ENCODE measurements around the gene RHOV.

Gene RHOV

GRCh38 chr15:40845036-40845435 is 29.0 kb downstream of the RHOV start:
- TF ChIP-seq, protein P1, sequence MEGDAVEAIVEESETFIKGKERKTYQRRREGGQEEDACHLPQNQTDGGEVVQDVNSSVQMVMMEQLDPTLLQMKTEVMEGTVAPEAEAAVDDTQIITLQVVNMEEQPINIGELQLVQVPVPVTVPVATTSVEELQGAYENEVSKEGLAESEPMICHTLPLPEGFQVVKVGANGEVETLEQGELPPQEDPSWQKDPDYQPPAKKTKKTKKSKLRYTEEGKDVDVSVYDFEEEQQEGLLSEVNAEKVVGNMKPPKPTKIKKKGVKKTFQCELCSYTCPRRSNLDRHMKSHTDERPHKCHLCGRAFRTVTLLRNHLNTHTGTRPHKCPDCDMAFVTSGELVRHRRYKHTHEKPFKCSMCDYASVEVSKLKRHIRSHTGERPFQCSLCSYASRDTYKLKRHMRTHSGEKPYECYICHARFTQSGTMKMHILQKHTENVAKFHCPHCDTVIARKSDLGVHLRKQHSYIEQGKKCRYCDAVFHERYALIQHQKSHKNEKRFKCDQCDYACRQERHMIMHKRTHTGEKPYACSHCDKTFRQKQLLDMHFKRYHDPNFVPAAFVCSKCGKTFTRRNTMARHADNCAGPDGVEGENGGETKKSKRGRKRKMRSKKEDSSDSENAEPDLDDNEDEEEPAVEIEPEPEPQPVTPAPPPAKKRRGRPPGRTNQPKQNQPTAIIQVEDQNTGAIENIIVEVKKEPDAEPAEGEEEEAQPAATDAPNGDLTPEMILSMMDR (conservative IDR thresholded peaks at IDR 0.05; ENCODE audit: low read length), result no peak
- no peak for TF ChIP-seq EZH2phosphoT487 (IDR thresholded peaks at IDR 0.05; ENCODE audit: borderline replicate concordance)

DNA sequence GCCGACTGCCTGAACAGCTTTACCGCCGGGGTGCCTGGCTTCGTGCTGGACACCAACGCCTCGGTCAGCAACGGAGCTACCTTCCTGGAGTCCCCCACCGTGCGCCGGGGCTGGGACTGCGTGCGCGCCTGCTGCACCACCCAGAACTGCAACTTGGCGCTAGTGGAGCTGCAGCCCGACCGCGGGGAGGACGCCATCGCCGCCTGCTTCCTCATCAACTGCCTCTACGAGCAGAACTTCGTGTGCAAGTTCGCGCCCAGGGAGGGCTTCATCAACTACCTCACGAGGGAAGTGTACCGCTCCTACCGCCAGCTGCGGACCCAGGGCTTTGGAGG is 29.4 kb downstream of the RHOV start:
- Histone ChIP-seq H3K36me3 (ENCODE audit: insufficient read depth, low read length) (no peaks in the 10 kb centered on the region), H3K9me2 (replicated peaks; ENCODE audit: low read depth, low read length) (no peaks in the 10 kb centered on the region), H3K4me2 (ENCODE audit: low read depth, low read length, poor library complexity, severe bottlenecking) (no peak overlapping the region), H2AFZ (ENCODE audit: low read length) (no peak overlapping the region), H3F3A (ENCODE audit: low read depth) (no peaks in the 10 kb centered on the region), H3K9ac (ENCODE audit: low read depth, low read length, poor library complexity, severe bottlenecking) (no peak overlapping the region), H3K79me2 (ENCODE audit: insufficient read depth, low read length) (no peaks in the 10 kb centered on the region), H3K27me3 (ENCODE audit: insufficient read depth, low read length, poor library complexity, severe bottlenecking) (no peaks in the 10 kb centered on the region), H4K20me1 (ENCODE audit: insufficient read depth, low read length, poor library complexity, severe bottlenecking) (no peaks in the 10 kb centered on the region), H3K9me3 (ENCODE audit: insufficient read depth, low read depth, low read length) (no peaks in the 10 kb centered on the region), H3K4me1 (ENCODE audit: insufficient read depth, low read length, poor library complexity, severe bottlenecking) (peaks cover 18% of the 10 kb centered on the region), H3K4me3 (ENCODE audit: low read length, poor library complexity, severe bottlenecking) (no peak overlapping the region)
- no peak for TF ChIP-seq EZH2phosphoT487 (IDR thresholded peaks at IDR 0.05; ENCODE audit: borderline replicate concordance)
- TF ChIP-seq, protein P1 (conservative IDR thresholded peaks at IDR 0.05; ENCODE audit: low read length), result no peak

More at GRCh38 chr15:40845036-40845435, 29.0 kb downstream of the RHOV start:
- no peaks in the 10 kb centered on the region for H3K9me2 ChIP-seq (replicated peaks; ENCODE audit: low read depth, low read length)
- no peaks in the 10 kb centered on the region for H3K36me3 ChIP-seq (ENCODE audit: insufficient read depth, low read length)
- H3K9ac ChIP-seq (ENCODE audit: low read depth, low read length, poor library complexity, severe bottlenecking), result no peak overlapping the region
- H3K4me1 ChIP-seq (ENCODE audit: insufficient read depth, low read length, poor library complexity, severe bottlenecking), result peaks cover 18% of the 10 kb centered on the region
- no peak overlapping the region for H2AFZ ChIP-seq (ENCODE audit: low read length)
- no peak overlapping the region for H3K4me2 ChIP-seq (ENCODE audit: low read depth, low read length, poor library complexity, severe bottlenecking)
- H3K27me3 ChIP-seq (ENCODE audit: insufficient read depth, low read length, poor library complexity, severe bottlenecking), result no peaks in the 10 kb centered on the region
- no peaks in the 10 kb centered on the region for H3F3A ChIP-seq (ENCODE audit: low read depth)
- no peaks in the 10 kb centered on the region for H4K20me1 ChIP-seq (ENCODE audit: insufficient read depth, low read length, poor library complexity, severe bottlenecking)
- H3K4me3 ChIP-seq (ENCODE audit: low read length, poor library complexity, severe bottlenecking), result no peak overlapping the region
- no peaks in the 10 kb centered on the region for H3K9me3 ChIP-seq (ENCODE audit: insufficient read depth, low read depth, low read length)
- H3K79me2 ChIP-seq (ENCODE audit: insufficient read depth, low read length), result no peaks in the 10 kb centered on the region

DNA sequence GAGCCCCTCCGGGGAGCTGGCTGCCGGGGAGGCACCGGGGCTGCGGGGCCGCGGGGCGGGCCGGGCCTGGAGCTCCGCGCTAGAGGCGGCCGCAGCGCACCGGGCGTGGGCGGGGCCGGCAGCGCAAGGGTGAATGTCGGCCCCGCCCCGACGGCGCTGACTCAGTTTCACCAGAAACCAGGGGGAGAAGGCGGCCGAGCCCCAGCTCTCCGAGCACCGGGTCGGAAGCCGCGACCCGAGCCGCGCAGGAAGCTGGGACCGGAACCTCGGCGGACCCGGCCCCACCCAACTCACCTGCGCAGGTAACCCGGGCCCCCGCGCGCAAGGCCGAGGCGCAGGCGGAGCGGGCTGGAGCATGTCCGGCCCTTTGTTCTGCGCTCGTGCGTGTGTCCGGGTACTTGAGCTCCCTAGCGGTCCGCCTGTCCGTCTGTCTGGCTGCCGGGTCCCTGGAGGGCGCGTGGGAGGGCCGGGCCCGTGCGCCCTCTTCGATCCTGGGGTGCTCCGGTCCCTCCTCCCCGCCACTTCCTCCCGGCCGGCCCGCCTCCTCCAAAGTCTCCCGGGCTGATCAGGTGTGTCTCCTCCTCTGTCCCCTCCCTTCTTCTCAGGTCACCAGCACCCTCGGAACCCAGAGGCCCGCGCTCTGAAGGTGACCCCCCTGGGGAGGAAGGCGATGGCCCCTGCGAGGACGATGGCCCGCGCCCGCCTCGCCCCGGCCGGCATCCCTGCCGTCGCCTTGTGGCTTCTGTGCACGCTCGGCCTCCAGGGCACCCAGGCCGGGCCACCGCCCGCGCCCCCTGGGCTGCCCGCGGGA is 29.9 kb downstream of the RHOV start, which contains the start of gene SPINT1:
Gene SPINT1 (plus strand): TSS at position 164 of the 811 bp plus-strand sequence. CDS start 507 bp downstream, at position 671.
- Histone ChIP-seq H3K9me2 (replicated peaks; ENCODE audit: low read depth, low read length) (no peaks in the 10 kb centered on the region), H3K4me2 (ENCODE audit: low read depth, low read length, poor library complexity, severe bottlenecking) (no peak within 1 kb of the TSS), H3K9me3 (ENCODE audit: insufficient read depth, low read depth, low read length) (no peaks in the 10 kb centered on the region), H2AFZ (ENCODE audit: low read length) (no peak within 1 kb of the TSS), H3F3A (ENCODE audit: low read depth) (no peaks in the 10 kb centered on the region), H4K20me1 (ENCODE audit: insufficient read depth, low read length, poor library complexity, severe bottlenecking) (no peaks in the 10 kb centered on the region), H3K36me3 (ENCODE audit: insufficient read depth, low read length) (no peaks in the 10 kb centered on the region), H3K4me3 (ENCODE audit: low read length, poor library complexity, severe bottlenecking) (no peak within 1 kb of the TSS), H3K4me1 (ENCODE audit: insufficient read depth, low read length, poor library complexity, severe bottlenecking) (peaks cover 18% of the 10 kb centered on the region), H3K79me2 (ENCODE audit: insufficient read depth, low read length) (no peaks in the 10 kb centered on the region), H3K27me3 (ENCODE audit: insufficient read depth, low read length, poor library complexity, severe bottlenecking) (no peaks in the 10 kb centered on the region), H3K9ac (ENCODE audit: low read depth, low read length, poor library complexity, severe bottlenecking) (no peak within 1 kb of the TSS)
- TF ChIP-seq, protein P1 (conservative IDR thresholded peaks at IDR 0.05; ENCODE audit: low read length), result no peak
- TF ChIP-seq EZH2phosphoT487 (IDR thresholded peaks at IDR 0.05; ENCODE audit: borderline replicate concordance), result no peak
